CD14-positive monocyte (primary cell): ENCODE results near the gene TXLNB. TPM values are rescaled to one million over a fixed set of nuclear protein-coding genes. Genes with fewer than 3 reads are reported as not detected.
"Not testable (repeated sequence)": the region's sequence is repeated elsewhere in the genome, so short reads cannot be mapped to it uniquely, and the experiment has no call there.

Experiments
- DNase-seq, 3 donors: peaks; one replicate each; pipeline ENCODE4 v3.0.0-alpha.2; 2011 to 2022
- H2AFZ ChIP-seq: 2 replicates; pipeline ENCODE4 v1.6.0; 2012; ENCODE audit warnings: mild to moderate bottlenecking, low read depth, low read length, inconsistent platforms; ENCODE audit not compliant: insufficient read depth, poor library complexity, severe bottlenecking
- H3K27ac ChIP-seq, 2 donors: 1 replicate in 1 of 2; 2 replicates in 1 of 2; pipeline ENCODE4 v1.5.1; 2012 to 2013; ENCODE audit warnings: low read length in 2 of 2, control low read depth in 1 of 2, inconsistent platforms in 1 of 2, low read depth in 1 of 2, mild to moderate bottlenecking in 1 of 2
- H3K27me3 ChIP-seq, 2 donors: one replicate each; pipeline versions ENCODE4 v1.6.0 to v1.6.1; 2011 to 2013; ENCODE audit warnings: low read length in 2 of 2; ENCODE audit not compliant: control insufficient read depth in 2 of 2, insufficient read depth in 2 of 2
- H3K36me3 ChIP-seq, 2 donors: replicated peaks in 1 of 2; 1 replicate in 1 of 2; 2 replicates in 1 of 2; pipeline versions ENCODE4 v1.5.1 to v1.6.1; 2012 to 2013; ENCODE audit warnings: low read length in 2 of 2, control low read depth in 1 of 2, inconsistent platforms in 1 of 2, mild to moderate bottlenecking in 1 of 2; ENCODE audit not compliant: insufficient read depth in 2 of 2, control insufficient read depth in 1 of 2
- H3K4me1 ChIP-seq, 2 donors: 1 replicate in 1 of 2; 2 replicates in 1 of 2; pipeline versions ENCODE4 v1.5.1 to v1.6.1; 2012 to 2013; ENCODE audit warnings: low read length in 2 of 2, control low read depth in 1 of 2, inconsistent platforms in 1 of 2, mild to moderate bottlenecking in 1 of 2, moderate library complexity in 1 of 2; ENCODE audit not compliant: insufficient read depth in 2 of 2, control insufficient read depth in 1 of 2
- H3K4me2 ChIP-seq: replicated peaks from 2 replicates; pipeline ENCODE3; 2012; ENCODE audit warnings: low read length, moderate library complexity, mild to moderate bottlenecking; ENCODE audit not compliant: poor library complexity, severe bottlenecking; ENCODE audit errors: extremely low read depth
- H3K4me3 ChIP-seq, 3 experiments: fragments of 200-600 bp in 1 of 3; sonication (generic) in 1 of 3; replicated peaks in 1 of 3; 1 replicate in 2 of 3; 2 replicates in 1 of 3; pipeline ENCODE4 v1.5.1; 2011 to 2013; ENCODE audit warnings: low read length in 3 of 3, mild to moderate bottlenecking in 3 of 3, control low read depth in 2 of 3, low read depth in 2 of 3, inconsistent platforms in 1 of 3, moderate library complexity in 1 of 3
- H3K79me2 ChIP-seq: 2 replicates; pipeline ENCODE4 v1.6.0; 2012; ENCODE audit warnings: mild to moderate bottlenecking, control low read depth, inconsistent platforms, low read length, moderate library complexity; ENCODE audit not compliant: insufficient read depth
- H3K9ac ChIP-seq: 2 replicates; pipeline ENCODE4 v1.6.0; 2017; ENCODE audit warnings: low read length, mild to moderate bottlenecking; ENCODE audit not compliant: insufficient read depth, poor library complexity, severe bottlenecking
- H3K9me3 ChIP-seq, 2 donors: replicated peaks in 1 of 2; 1 replicate in 1 of 2; 2 replicates in 1 of 2; pipeline versions ENCODE4 v1.5.1 to v1.6.1; 2012 to 2013; ENCODE audit warnings: low read length in 2 of 2, control low read depth in 1 of 2; ENCODE audit not compliant: control insufficient read depth in 1 of 2, insufficient read depth in 1 of 2
- H4K20me1 ChIP-seq: 2 replicates; pipeline ENCODE4 v1.6.0; 2012; ENCODE audit warnings: mild to moderate bottlenecking, low read length, control low read depth, moderate library complexity; ENCODE audit not compliant: insufficient read depth
- H3K27ac Mint-ChIP-seq, 7 donors: one replicate each; pipeline ENCODE4 v1.8.0; 2020; ENCODE audit warnings: mild to moderate bottlenecking in 7 of 7, mixed read lengths in 7 of 7, moderate library complexity in 6 of 7, inconsistent platforms in 2 of 7
- H3K27me3 Mint-ChIP-seq, 3 donors: one replicate each; pipeline ENCODE4 v1.8.0; 2021 to 2022; ENCODE audit warnings: low read depth in 3 of 3, mild to moderate bottlenecking in 3 of 3, mixed read lengths in 3 of 3, moderate library complexity in 3 of 3, inconsistent platforms in 1 of 3
- H3K36me3 Mint-ChIP-seq, 2 donors: one replicate each; pipeline ENCODE4 v1.8.0; 2020; ENCODE audit warnings: mixed read lengths in 2 of 2, inconsistent platforms in 1 of 2, mild to moderate bottlenecking in 1 of 2
- H3K4me1 Mint-ChIP-seq: one replicate; pipeline ENCODE4 v1.8.0; 2020; ENCODE audit warnings: mild to moderate bottlenecking, mixed read lengths
- H3K4me3 Mint-ChIP-seq, 2 donors: one replicate each; pipeline ENCODE4 v1.8.0; 2020; ENCODE audit warnings: mild to moderate bottlenecking in 2 of 2, mixed read lengths in 2 of 2, moderate library complexity in 1 of 2
- H3K9me3 Mint-ChIP-seq, 7 donors: one replicate each; pipeline ENCODE4 v1.8.0; 2020 to 2022; ENCODE audit warnings: mixed read lengths in 7 of 7, mild to moderate bottlenecking in 6 of 7, moderate library complexity in 6 of 7, inconsistent platforms in 2 of 7
- CTCF ChIP-seq: fragments of 200-600 bp; IDR thresholded peaks from one replicate; pipeline ENCODE4 v1.8.0; 2022; ENCODE audit warnings: antibody characterized with exemption, mild to moderate bottlenecking
- WGBS: methylation state at CpG from one replicate; pipeline ENCODE4 v1.1.5; 2013; ENCODE audit warnings: missing lambda C conversion rate; ENCODE audit not compliant: insufficient coverage; 5-methylcytosine and 5-hydroxymethylcytosine counted together
- intact Hi-C, 2 donors: fragments of 100-400 bp; cut with micrococcal nuclease; formaldehyde crosslinking; loops; one replicate each; pipeline versions ENCODE4 v1.15.0 to v1.15.1; 2023
- polyA plus RNA-seq, 3 donors: library from polyadenylated mRNA; depleted of rRNA in 1 of 3; unstranded in 2 of 3; stranded (reverse) in 1 of 3; fragments of 300-500 nt in 2 of 3; fragments of >200 nt in 1 of 3; fragmentation: Illumina TruSeq in 2 of 3; gene quantifications; 1 replicate in 2 of 3; 2 replicates in 1 of 3; pipeline ENCODE4 v1.2.3, GENCODE V29; 2012 to 2021

The TXLNB gene
- polyA plus RNA-seq, 3 donors: 0.04 to 0.25 (median 0.14) TPM

- intact Hi-C loops: no loop called here
- Histone ChIP-seq H4K20me1 (no peaks in the 10 kb centered on the region), H3K9ac (no peak overlapping the region), H2AFZ (no peak overlapping the region), H3K27me3 (no peaks in the 10 kb centered on the region), H3K36me3 (no peaks in the 10 kb centered on the region), H3K9me3 (peaks cover 6 to 16% of the 10 kb centered on the region in 2 donors), H3K4me3 (no peak overlapping the region), H3K4me1 (no peaks in the 10 kb centered on the region), H3K79me2 (no peaks in the 10 kb centered on the region), H3K4me2 (no peak overlapping the region), H3K27ac (no peak overlapping the region)
- Mint-ChIP-seq H3K27me3 (peaks cover 0 to 2% (median 0%) of the 10 kb centered on the region in 3 donors), H3K4me3 (no peak overlapping the region), H3K4me1 (no peaks in the 10 kb centered on the region), H3K36me3 (no peaks in the 10 kb centered on the region), H3K9me3 (peaks cover 9 to 24% (median 19%) of the 10 kb centered on the region in 7 donors), H3K27ac (no peak overlapping the region)
- WGBS: 86% methylated on average over 4 of the region's 5 CpGs
- TF ChIP-seq CTCF: no peak
- DNase-seq: no peak
Observed at GRCh38 chr6:139236105-139236504, 55.7 kb downstream of the TXLNB start.

- no peak overlapping the region for H3K27ac ChIP-seq
- Mint-ChIP-seq H3K9me3 (peaks cover 9 to 24% (median 19%) of the 10 kb centered on the region in 7 donors), H3K4me1 (no peaks in the 10 kb centered on the region), H3K27me3 (peaks cover 0 to 2% (median 0%) of the 10 kb centered on the region in 3 donors), H3K4me3 (no peak overlapping the region), H3K36me3 (no peaks in the 10 kb centered on the region), H3K27ac (no peak overlapping the region)
- TF ChIP-seq CTCF: no peak
- intact Hi-C loops: no loop called here
- H3K79me2 ChIP-seq: no peaks in the 10 kb centered on the region
- no peaks in the 10 kb centered on the region for H3K27me3 ChIP-seq
- H2AFZ ChIP-seq: no peak overlapping the region
- H4K20me1 ChIP-seq: no peaks in the 10 kb centered on the region
- peaks cover 6 to 16% of the 10 kb centered on the region in 2 donors for H3K9me3 ChIP-seq
- no peaks in the 10 kb centered on the region for H3K4me1 ChIP-seq
- DNase-seq: no peak
- no peak overlapping the region for H3K4me2 ChIP-seq
- H3K4me3 ChIP-seq: no peak overlapping the region
- 99% methylated on average over 10 of the region's 12 CpGs for WGBS
- no peak overlapping the region for H3K9ac ChIP-seq
- no peaks in the 10 kb centered on the region for H3K36me3 ChIP-seq
Observed at GRCh38 chr6:139235661-139236060, 56.1 kb downstream of the TXLNB start.

GRCh38 chr6:139234193-139234592, 57.6 kb downstream of the TXLNB start:
- H3K4me3 ChIP-seq, H3K4me1 Mint-ChIP-seq, H3K36me3 Mint-ChIP-seq, H3K27me3 ChIP-seq, H3K27ac ChIP-seq, H3K36me3 ChIP-seq, H3K27ac Mint-ChIP-seq, H3K79me2 ChIP-seq, DNase-seq, H3K9ac ChIP-seq, H4K20me1 ChIP-seq, H3K4me1 ChIP-seq, intact Hi-C loops, H2AFZ ChIP-seq, H3K27me3 Mint-ChIP-seq, H3K4me2 ChIP-seq, H3K4me3 Mint-ChIP-seq: not testable (repeated sequence)
- H3K9me3 ChIP-seq: peaks cover 6 to 16% of the 10 kb centered on the region in 2 donors
- H3K9me3 Mint-ChIP-seq: peaks cover 9 to 24% (median 19%) of the 10 kb centered on the region in 7 donors
- 100% methylated on average over 1 of the region's 2 CpGs for WGBS
